HPDE6-E6E7 (cell line): ENCODE results near the gene S100A16.
A peak's percentile ranks its signal among the peaks of the same experiment; 100 is the strongest.
"Not testable (repeated sequence)": the region's sequence is repeated elsewhere in the genome, so short reads cannot be mapped to it uniquely, and the experiment has no call there.

Source experiments
- DNase-seq: peaks from one replicate; pipeline ENCODE4 v3.0.0; 2011; ENCODE audit warnings: missing footprints; ENCODE audit errors: extremely low spot score

Gene S100A16

GRCh38 chr1:153612755-153613331 lies at the start of gene S100A16:
TSS of gene S100A16 (minus strand) at chr1:153613137. CDS start at chr1:153608151, 4,986 bp downstream.
- DNase-seq: peak; percentile 91

- DNase-seq: no peak
Observed at GRCh38 chr1:153662269-153662668, 49.3 kb upstream of the S100A16 start.

GRCh38 chr1:153661111-153661708 lies 48.3 kb upstream of the S100A16 start:
- DNase-seq: no peak

GRCh38 chr1:153659656-153660055 lies 46.7 kb upstream of the S100A16 start:
- no peak for DNase-seq

- no peak for DNase-seq
Observed at GRCh38 chr1:153659175-153659534, 46.2 kb upstream of the S100A16 start.

- DNase-seq: peak; percentile 94
Observed at GRCh38 chr1:153658400-153659174, 45.6 kb upstream of the S100A16 start, which contains the start of gene SNAPIN. TSS of gene SNAPIN (plus strand) at chr1:153658703. CDS start at chr1:153658744, 41 bp downstream.

- DNase-seq: no peak
Observed at GRCh38 chr1:153655333-153655732, 42.4 kb upstream of the S100A16 start.

GRCh38 chr1:153652805-153653500 lies 40.0 kb upstream of the S100A16 start:
- DNase-seq: no peak

- no peak for DNase-seq
Observed at GRCh38 chr1:153651771-153652170, 38.8 kb upstream of the S100A16 start.

GRCh38 chr1:153649863-153650235 lies 36.9 kb upstream of the S100A16 start:
- DNase-seq: no peak

GRCh38 chr1:153649137-153649862 lies 36.4 kb upstream of the S100A16 start:
- DNase-seq: no peak

GRCh38 chr1:153648000-153648643 lies 35.2 kb upstream of the S100A16 start:
- DNase-seq: no peak

- DNase-seq: no peak
Observed at GRCh38 chr1:153647346-153647714, 34.4 kb upstream of the S100A16 start.

GRCh38 chr1:153646672-153647345 lies 33.9 kb upstream of the S100A16 start:
- no peak for DNase-seq

- DNase-seq: no peak
Observed at GRCh38 chr1:153643816-153644215, 30.9 kb upstream of the S100A16 start.

- no peak for DNase-seq
Observed at GRCh38 chr1:153643100-153643499, 30.2 kb upstream of the S100A16 start.

GRCh38 chr1:153642161-153642560 lies 29.2 kb upstream of the S100A16 start:
- no peak for DNase-seq

GRCh38 chr1:153640861-153641260 lies 27.9 kb upstream of the S100A16 start:
- no peak for DNase-seq

- DNase-seq: not testable (repeated sequence)
Observed at GRCh38 chr1:153640213-153640612, 27.3 kb upstream of the S100A16 start.

- DNase-seq: no peak
Observed at GRCh38 chr1:153639280-153639679, 26.3 kb upstream of the S100A16 start.

GRCh38 chr1:153638261-153638660 lies 25.3 kb upstream of the S100A16 start:
- no peak for DNase-seq
